ENCODE results near the gene PAQR5. TPM values are rescaled to one million over a fixed set of nuclear protein-coding genes. Genes with fewer than 3 reads are reported as not detected.

The PAQR5 gene
- total and polyA plus RNA-seq, 2 donors (not counting 3 experiments of a cell fraction or from before 2014, with no cell fraction given), result 0.08 to 0.09 TPM

DNA sequence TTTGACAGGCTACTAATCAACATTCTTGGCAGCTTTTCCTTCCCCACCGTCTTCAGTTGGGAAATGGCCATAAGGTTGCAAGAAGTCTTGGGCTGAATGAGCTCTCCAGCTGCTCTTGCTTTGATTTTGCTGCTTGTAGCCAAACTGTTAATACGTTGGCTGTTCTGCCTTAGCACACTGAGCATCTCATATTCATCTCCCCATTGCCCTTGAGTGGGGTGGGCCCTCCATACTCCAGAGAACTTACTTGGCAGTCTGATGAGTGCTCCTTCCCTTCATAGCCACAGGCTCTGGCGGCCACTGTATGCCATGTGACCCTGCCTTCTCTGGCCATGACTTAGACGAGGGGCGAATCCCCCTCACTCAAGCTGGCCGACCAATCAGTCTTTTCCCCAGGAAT, 25.8 kb upstream of the PAQR5 start:
- Histone ChIP-seq H3K27me3 (ENCODE audit: control insufficient read depth in 2 of 2, insufficient read depth in 2 of 2, low read length in 2 of 2) (no peaks in the 10 kb centered on the region), H3K4me3 (replicated peaks in 1 of 3; ENCODE audit: insufficient read depth in 1 of 3, low read depth in 1 of 3, low read length in 3 of 3) (no peak overlapping the region), H4K20me1 (replicated peaks; ENCODE audit: control insufficient read depth, extremely low read depth, insufficient read depth, low read length) (no peaks in the 10 kb centered on the region), H3K4me1 (ENCODE audit: control insufficient read depth, extremely low read depth, insufficient read depth, low read length) (no peaks in the 10 kb centered on the region), H2AFZ (ENCODE audit: low read depth, low read length) (no peak overlapping the region), H3K79me2 (ENCODE audit: control insufficient read depth, insufficient read depth, low read length) (no peaks in the 10 kb centered on the region), H3K4me2 (ENCODE audit: insufficient read depth, low read length) (no peak overlapping the region), H3K36me3 (ENCODE audit: control insufficient read depth in 2 of 2, extremely low read depth in 1 of 2, insufficient read depth in 2 of 2, low read length in 2 of 2) (peaks cover 4 to 8% of the 10 kb centered on the region in 2 experiments), H3K27ac (ENCODE audit: insufficient read depth, low read depth, low read length) (no peak overlapping the region), H3K9ac (replicated peaks; ENCODE audit: extremely low read depth, insufficient read depth, low read length) (no peak overlapping the region), H3K9me3 (replicated peaks; ENCODE audit: control insufficient read depth, insufficient read depth, low read length) (no peaks in the 10 kb centered on the region), H3K9me1 (replicated peaks; ENCODE audit: control insufficient read depth, extremely low read depth, insufficient read depth, low read length) (no peaks in the 10 kb centered on the region)
- ChIA-PET CTCF (interaction anchor here (1.0 kb wide), 1 partner anchor 122 kb away, joined by 3 read pairs; no protein-coding TSS in a partner anchor), POLR2A (no interaction called here)
- dilution Hi-C loops (cut with MboI; ENCODE audit: extremely low pct_ligation_motif_present, low sequenced_read_pairs) (no loop called here), intact Hi-C loops (cut with micrococcal nuclease) (no loop called here)
- TF ChIP-seq MYC (IDR thresholded peaks at IDR 0.05; ENCODE audit: low read depth, low read length) (no peak), POLR2A (IDR thresholded peaks at IDR 0.05; ENCODE audit: low read depth, low read length) (no peak), MAX (IDR thresholded peaks at IDR 0.05; ENCODE audit: insufficient read depth, insufficient read length) (no peak), FOS (IDR thresholded peaks at IDR 0.05; ENCODE audit: borderline replicate concordance, insufficient read depth, low read length) (no peak), EZH2 (IDR thresholded peaks at IDR 0.05; ENCODE audit: borderline replicate concordance, low read depth, low read length, severe bottlenecking) (no peak), POLR2AphosphoS5 (IDR thresholded peaks at IDR 0.05; ENCODE audit: insufficient read depth, low read depth, low read length) (no peak), GATA2 (IDR thresholded peaks at IDR 0.05; ENCODE audit: insufficient read depth, insufficient read length, low read depth, low read length) (no peak), JUN (IDR thresholded peaks at IDR 0.05; ENCODE audit: borderline replicate concordance, insufficient read depth, insufficient read length, low read depth) (no peak)
- TF ChIP-seq, protein P1, sequence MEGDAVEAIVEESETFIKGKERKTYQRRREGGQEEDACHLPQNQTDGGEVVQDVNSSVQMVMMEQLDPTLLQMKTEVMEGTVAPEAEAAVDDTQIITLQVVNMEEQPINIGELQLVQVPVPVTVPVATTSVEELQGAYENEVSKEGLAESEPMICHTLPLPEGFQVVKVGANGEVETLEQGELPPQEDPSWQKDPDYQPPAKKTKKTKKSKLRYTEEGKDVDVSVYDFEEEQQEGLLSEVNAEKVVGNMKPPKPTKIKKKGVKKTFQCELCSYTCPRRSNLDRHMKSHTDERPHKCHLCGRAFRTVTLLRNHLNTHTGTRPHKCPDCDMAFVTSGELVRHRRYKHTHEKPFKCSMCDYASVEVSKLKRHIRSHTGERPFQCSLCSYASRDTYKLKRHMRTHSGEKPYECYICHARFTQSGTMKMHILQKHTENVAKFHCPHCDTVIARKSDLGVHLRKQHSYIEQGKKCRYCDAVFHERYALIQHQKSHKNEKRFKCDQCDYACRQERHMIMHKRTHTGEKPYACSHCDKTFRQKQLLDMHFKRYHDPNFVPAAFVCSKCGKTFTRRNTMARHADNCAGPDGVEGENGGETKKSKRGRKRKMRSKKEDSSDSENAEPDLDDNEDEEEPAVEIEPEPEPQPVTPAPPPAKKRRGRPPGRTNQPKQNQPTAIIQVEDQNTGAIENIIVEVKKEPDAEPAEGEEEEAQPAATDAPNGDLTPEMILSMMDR (IDR thresholded peaks at IDR 0.05; ENCODE audit: extremely low read depth in 1 of 2, insufficient read depth in 1 of 2, low read depth in 1 of 2, low read length in 2 of 2), result no peak
- FAIRE-seq (no peak), DNase-seq (ENCODE audit: low read depth, low spot score) (no peak)
- no TSS peak for BruUV-seq (replicated peaks)

All from endothelial cell of umbilical vein (primary cell).